HG03432 (cell line): Measurements from ENCODE around the gene TENT5A.
A peak's percentile ranks its signal among the peaks of the same experiment; 100 is the strongest.

Experiments
- ATAC-seq: cut with Tn5 transposase; IDR thresholded peaks from one replicate; pipeline ENCODE4 v1.9.1; 2021; ENCODE audit warnings: mild to moderate bottlenecking, moderate library complexity; ENCODE audit not compliant: unreplicated experiment

The TENT5A gene

GRCh38 chr6:81772741-81773140 is 20.3 kb upstream of the TENT5A start:
- ATAC-seq, result peak; percentile 100

- no peak for ATAC-seq
Measured at GRCh38 chr6:81771097-81771496, 18.6 kb upstream of the TENT5A start.

GRCh38 chr6:81770381-81770780 is 17.9 kb upstream of the TENT5A start:
- ATAC-seq, result no peak

GRCh38 chr6:81769824-81770223 is 17.3 kb upstream of the TENT5A start:
- no peak for ATAC-seq

GRCh38 chr6:81768150-81768942 is 15.9 kb upstream of the TENT5A start:
- no peak for ATAC-seq

- ATAC-seq, result peak; percentile 8
Measured at GRCh38 chr6:81767163-81767891, 14.8 kb upstream of the TENT5A start.

GRCh38 chr6:81766482-81767069 is 14.1 kb upstream of the TENT5A start:
- peak; percentile 67 for ATAC-seq

- ATAC-seq, result no peak
Measured at GRCh38 chr6:81764531-81764930, 12.1 kb upstream of the TENT5A start.

- ATAC-seq, result no peak
Measured at GRCh38 chr6:81763968-81764367, 11.5 kb upstream of the TENT5A start.

GRCh38 chr6:81763051-81763450 is 10.6 kb upstream of the TENT5A start:
- no peak for ATAC-seq

GRCh38 chr6:81762606-81763005 is 10.1 kb upstream of the TENT5A start:
- no peak for ATAC-seq

- no peak for ATAC-seq
Measured at GRCh38 chr6:81762132-81762531, 9.7 kb upstream of the TENT5A start.

GRCh38 chr6:81761197-81761596 is 8.7 kb upstream of the TENT5A start:
- ATAC-seq, result no peak

GRCh38 chr6:81759782-81760181 is 7.3 kb upstream of the TENT5A start:
- peak; percentile 72 for ATAC-seq

GRCh38 chr6:81758221-81758620 is 5.7 kb upstream of the TENT5A start:
- ATAC-seq, result no peak

GRCh38 chr6:81756690-81757089 is 4.2 kb upstream of the TENT5A start:
- no peak for ATAC-seq

GRCh38 chr6:81755551-81755950 is 3.1 kb upstream of the TENT5A start:
- no peak for ATAC-seq

- no peak for ATAC-seq
Measured at GRCh38 chr6:81754906-81755305, 2.4 kb upstream of the TENT5A start.

- ATAC-seq, result peak; percentile 46
Measured at GRCh38 chr6:81753711-81754577, 1.5 kb upstream of the TENT5A start.

- peak; percentile 67 for ATAC-seq
Measured at GRCh38 chr6:81752921-81753710, 635 bp upstream of the TENT5A start.
